HepG2 (cell line): ENCODE results near the gene APOC1. TPM values are rescaled to one million over a fixed set of nuclear protein-coding genes. Genes with fewer than 3 reads are reported as not detected.

ENCODE experiments used
- polyA plus RNA-seq, 8 experiments: library from polyadenylated mRNA; depleted of rRNA in 3 of 8; stranded (reverse) in 7 of 8; unstranded in 1 of 8; fragments of >200 nt; fragmentation: Illumina TruSeq in 4 of 8; extraction: Trizol in 4 of 8; gene quantifications; 2 replicates each; pipeline versions ENCODE4 v1.2.1 to v1.2.3, GENCODE V29; 2011 to 2016; ENCODE audit warnings: low read depth in 4 of 8, missing spikeins in 1 of 8, mixed read lengths in 1 of 8; ENCODE audit not compliant: insufficient read depth in 1 of 8
- total RNA-seq, 5 experiments: library from RNA; depleted of rRNA; stranded (reverse); fragments of >200 nt; fragmentation: Illumina TruSeq; extraction: Trizol; gene quantifications; 2 replicates each; pipeline ENCODE4 v1.2.3, GENCODE V29; 2016; ENCODE audit warnings: low read depth in 1 of 5
- TF ChIP-seq, protein P1 (sequence below): sonication (generic); formaldehyde crosslinking; IDR thresholded peaks from 2 replicates; pipeline ENCODE4 v1.4.0; 2020; ENCODE audit warnings: low read depth, mild to moderate bottlenecking, missing genetic modification reagents
- TF ChIP-seq, protein P2 (sequence below): IDR thresholded peaks from 2 replicates; pipeline ENCODE4 v1.6.1; 2016; ENCODE audit warnings: low read depth, missing genetic modification reagents, missing compliant biosample characterization

Gene APOC1
- total and polyA plus RNA-seq, 2 of the 13 experiments (the other 11 are each of a cell fraction or from before 2014, with no cell fraction given), result 600 to 1,235 TPM

GRCh38 chr19:44913512-44914432 is 636 bp upstream of the APOC1 start (continued):
- TF ChIP-seq, protein P1, sequence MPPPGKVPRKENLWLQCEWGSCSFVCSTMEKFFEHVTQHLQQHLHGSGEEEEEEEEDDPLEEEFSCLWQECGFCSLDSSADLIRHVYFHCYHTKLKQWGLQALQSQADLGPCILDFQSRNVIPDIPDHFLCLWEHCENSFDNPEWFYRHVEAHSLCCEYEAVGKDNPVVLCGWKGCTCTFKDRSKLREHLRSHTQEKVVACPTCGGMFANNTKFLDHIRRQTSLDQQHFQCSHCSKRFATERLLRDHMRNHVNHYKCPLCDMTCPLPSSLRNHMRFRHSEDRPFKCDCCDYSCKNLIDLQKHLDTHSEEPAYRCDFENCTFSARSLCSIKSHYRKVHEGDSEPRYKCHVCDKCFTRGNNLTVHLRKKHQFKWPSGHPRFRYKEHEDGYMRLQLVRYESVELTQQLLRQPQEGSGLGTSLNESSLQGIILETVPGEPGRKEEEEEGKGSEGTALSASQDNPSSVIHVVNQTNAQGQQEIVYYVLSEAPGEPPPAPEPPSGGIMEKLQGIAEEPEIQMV (CRISPR knock-in tag), result 0 out of 2 replicates have a peak, but pooled peaks have one; percentile 3
- TF ChIP-seq, protein P2, sequence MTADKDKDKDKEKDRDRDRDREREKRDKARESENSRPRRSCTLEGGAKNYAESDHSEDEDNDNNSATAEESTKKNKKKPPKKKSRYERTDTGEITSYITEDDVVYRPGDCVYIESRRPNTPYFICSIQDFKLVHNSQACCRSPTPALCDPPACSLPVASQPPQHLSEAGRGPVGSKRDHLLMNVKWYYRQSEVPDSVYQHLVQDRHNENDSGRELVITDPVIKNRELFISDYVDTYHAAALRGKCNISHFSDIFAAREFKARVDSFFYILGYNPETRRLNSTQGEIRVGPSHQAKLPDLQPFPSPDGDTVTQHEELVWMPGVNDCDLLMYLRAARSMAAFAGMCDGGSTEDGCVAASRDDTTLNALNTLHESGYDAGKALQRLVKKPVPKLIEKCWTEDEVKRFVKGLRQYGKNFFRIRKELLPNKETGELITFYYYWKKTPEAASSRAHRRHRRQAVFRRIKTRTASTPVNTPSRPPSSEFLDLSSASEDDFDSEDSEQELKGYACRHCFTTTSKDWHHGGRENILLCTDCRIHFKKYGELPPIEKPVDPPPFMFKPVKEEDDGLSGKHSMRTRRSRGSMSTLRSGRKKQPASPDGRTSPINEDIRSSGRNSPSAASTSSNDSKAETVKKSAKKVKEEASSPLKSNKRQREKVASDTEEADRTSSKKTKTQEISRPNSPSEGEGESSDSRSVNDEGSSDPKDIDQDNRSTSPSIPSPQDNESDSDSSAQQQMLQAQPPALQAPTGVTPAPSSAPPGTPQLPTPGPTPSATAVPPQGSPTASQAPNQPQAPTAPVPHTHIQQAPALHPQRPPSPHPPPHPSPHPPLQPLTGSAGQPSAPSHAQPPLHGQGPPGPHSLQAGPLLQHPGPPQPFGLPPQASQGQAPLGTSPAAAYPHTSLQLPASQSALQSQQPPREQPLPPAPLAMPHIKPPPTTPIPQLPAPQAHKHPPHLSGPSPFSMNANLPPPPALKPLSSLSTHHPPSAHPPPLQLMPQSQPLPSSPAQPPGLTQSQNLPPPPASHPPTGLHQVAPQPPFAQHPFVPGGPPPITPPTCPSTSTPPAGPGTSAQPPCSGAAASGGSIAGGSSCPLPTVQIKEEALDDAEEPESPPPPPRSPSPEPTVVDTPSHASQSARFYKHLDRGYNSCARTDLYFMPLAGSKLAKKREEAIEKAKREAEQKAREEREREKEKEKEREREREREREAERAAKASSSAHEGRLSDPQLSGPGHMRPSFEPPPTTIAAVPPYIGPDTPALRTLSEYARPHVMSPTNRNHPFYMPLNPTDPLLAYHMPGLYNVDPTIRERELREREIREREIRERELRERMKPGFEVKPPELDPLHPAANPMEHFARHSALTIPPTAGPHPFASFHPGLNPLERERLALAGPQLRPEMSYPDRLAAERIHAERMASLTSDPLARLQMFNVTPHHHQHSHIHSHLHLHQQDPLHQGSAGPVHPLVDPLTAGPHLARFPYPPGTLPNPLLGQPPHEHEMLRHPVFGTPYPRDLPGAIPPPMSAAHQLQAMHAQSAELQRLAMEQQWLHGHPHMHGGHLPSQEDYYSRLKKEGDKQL, result 0 out of 2 replicates have a peak, but pooled peaks have one; percentile 8
- TF ChIP-seq, all 625 proteins: peak for 39; not testable (repeated sequence) for 586
